ENCODE measurements around the gene DEPDC5. TPM values are rescaled to one million over a fixed set of nuclear protein-coding genes. Genes with fewer than 3 reads are reported as not detected.

DEPDC5 gene
- total and polyA plus RNA-seq, 2 of the 8 experiments (the other 6 are each of a cell fraction or from before 2014, with no cell fraction given), result 18.3 to 26.5 TPM

DNA sequence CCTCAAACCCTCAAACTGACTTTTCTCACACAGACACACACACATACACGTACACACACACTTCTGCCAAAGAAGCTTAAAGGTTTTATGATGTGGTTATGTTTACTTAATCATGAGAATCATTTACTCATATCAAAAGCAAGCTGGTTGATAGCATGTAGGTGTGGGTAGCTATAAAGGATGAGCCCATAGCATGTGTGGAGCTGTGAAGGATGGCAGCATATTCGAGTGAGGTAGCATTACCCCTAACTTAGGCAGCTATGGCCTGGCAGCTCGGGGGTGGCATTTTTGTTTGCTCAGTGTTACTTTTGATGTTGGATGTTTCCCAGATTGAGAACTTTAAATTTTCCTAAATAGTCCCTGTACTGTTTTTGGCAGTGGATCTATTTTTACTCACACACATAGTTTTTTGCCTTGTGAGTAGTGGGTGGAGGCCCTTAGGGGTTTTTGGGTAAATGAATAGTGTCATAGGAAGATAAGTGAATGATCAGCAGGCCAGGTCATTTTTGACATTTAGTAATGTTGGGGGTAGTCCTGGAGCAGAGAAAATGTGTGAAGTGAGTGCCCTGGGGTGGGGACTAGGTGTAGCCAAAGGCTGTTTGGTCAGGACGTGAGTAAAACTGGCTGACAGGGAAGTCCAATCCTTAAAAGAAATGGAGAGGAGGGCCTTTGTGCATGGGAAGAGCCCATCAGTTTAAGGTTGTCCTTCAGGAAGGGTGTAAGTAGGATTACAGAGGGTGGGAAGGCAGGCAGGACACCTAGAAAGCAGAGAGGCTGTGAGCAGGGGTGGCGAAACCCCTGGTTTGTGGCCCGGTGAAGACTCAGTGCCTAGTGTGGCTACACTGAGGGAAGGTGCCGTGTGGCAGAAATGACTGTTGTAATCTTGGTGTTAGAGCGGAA, 197.6 kb downstream of the DEPDC5 start:
- H4K20me1 ChIP-seq (replicated peaks in 1 of 2; ENCODE audit: control insufficient read depth in 1 of 2, insufficient read depth in 2 of 2, low read length in 2 of 2), result peaks cover 35 to 41% of the 10 kb centered on the region in 2 experiments
- no peak overlapping the region for H4K5ac ChIP-seq (ENCODE audit: insufficient read length, low read depth, low read length)
- H3K27me3 ChIP-seq (replicated peaks in 1 of 4; ENCODE audit: control insufficient read depth in 3 of 4, extremely low read depth in 1 of 4, insufficient read depth in 3 of 4, low read length in 3 of 4), result no peaks in the 10 kb centered on the region
- peaks cover 4 to 13% (median 10%) of the 10 kb centered on the region in 4 experiments; a peak in 6 of 7 replicates for H3K4me1 ChIP-seq (replicated peaks in 1 of 4; ENCODE audit: control insufficient read depth in 3 of 4, insufficient read depth in 4 of 4, low read length in 3 of 4)
- H3K23me2 ChIP-seq (ENCODE audit: low read depth, low read length), result no peaks in the 10 kb centered on the region
- H3K9ac ChIP-seq (replicated peaks in 1 of 4; ENCODE audit: extremely low read depth in 1 of 4, low read depth in 3 of 4, low read length in 3 of 4), result peak overlapping the region in 1 of 4 experiments; percentile 12; a peak in 2 of 7 replicates
- H3K4me3 ChIP-seq (ENCODE audit: extremely low read depth in 1 of 4, insufficient read depth in 2 of 4, low read depth in 3 of 4, low read length in 4 of 4), result no peak overlapping the region
- H2BK15ac ChIP-seq (ENCODE audit: low read length), result no peak overlapping the region
- no peak overlapping the region for H2BK12ac ChIP-seq (ENCODE audit: low read depth, low read length)
- no peaks in the 10 kb centered on the region for H3K9me3 ChIP-seq (ENCODE audit: insufficient read depth in 2 of 2, low read depth in 1 of 2, low read length in 1 of 2)
- H3K56ac ChIP-seq (replicated peaks; ENCODE audit: insufficient read length, low read depth, low read length), result no peak overlapping the region
- DNase-seq (ENCODE audit: low read depth in 1 of 2, low spot score in 2 of 2) (no peak), FAIRE-seq (no peak)
- H3K4ac ChIP-seq (replicated peaks; ENCODE audit: insufficient read length, low read depth, low read length), result no peak overlapping the region
- H2AK5ac ChIP-seq (ENCODE audit: low read depth, low read length), result no peak overlapping the region
- no peak overlapping the region for H2BK20ac ChIP-seq (ENCODE audit: low read length)
- H3K4me2 ChIP-seq (ENCODE audit: insufficient read depth in 1 of 2, low read depth in 2 of 2, low read length in 2 of 2), result no peak overlapping the region
- 0 out of 2 replicates have a peak overlapping the region, but pooled peaks have one; percentile 8 for H3K18ac ChIP-seq (ENCODE audit: extremely low read depth, low read length)
- CTCF ChIA-PET (ENCODE audit: partially characterized antibody), result interaction anchor here (0.6 to 2.4 kb wide), 12 partner anchors 10 to 286 kb away, joined by 3 to 21 read pairs (median 5); no protein-coding TSS in a partner anchor
- peaks cover 24 to 96% of the 10 kb centered on the region in 2 experiments for H3K79me2 ChIP-seq (ENCODE audit: control insufficient read depth in 1 of 2, insufficient read depth in 2 of 2, low read length in 2 of 2)
- no peak overlapping the region for H2AFZ ChIP-seq (ENCODE audit: low read length)
- peaks cover 6 to 57% (median 20%) of the 10 kb centered on the region in 4 experiments for H3K36me3 ChIP-seq (ENCODE audit: control insufficient read depth in 2 of 4, insufficient read depth in 4 of 4, low read length in 3 of 4)
- H2BK120ac ChIP-seq (replicated peaks; ENCODE audit: low read depth, low read length), result no peak overlapping the region
- WGBS, 2 experiments (ENCODE audit: extremely low coverage in 1 of 2, insufficient coverage in 1 of 2, insufficient read length in 1 of 2, insufficient replicate concordance in 2 of 2, low coverage in 1 of 2, low lambda C conversion rate in 2 of 2, missing lambda C conversion rate in 1 of 2), result 90% methylated on average over 8 of the region's 8 CpGs; no CpG with 5 or more reads in 1 of the 2 experiments
- H3K79me1 ChIP-seq (ENCODE audit: low read depth, low read length), result peaks cover 15% of the 10 kb centered on the region
- no peak overlapping the region for H4K91ac ChIP-seq (replicated peaks; ENCODE audit: insufficient read length, low read length)
- H4K8ac ChIP-seq (ENCODE audit: extremely low read depth, insufficient read depth, low read length), result no peak overlapping the region
- H3K14ac ChIP-seq (ENCODE audit: insufficient read length), result no peak overlapping the region
- POLR2A ChIA-PET (ENCODE audit: partially characterized antibody), result interaction anchor here (0.9 to 2.6 kb wide), 5 partner anchors 7 to 77 kb away, joined by 4 to 13 read pairs (median 5); no protein-coding TSS in a partner anchor
- H3K23ac ChIP-seq (ENCODE audit: insufficient read length), result no peak overlapping the region
- no peak overlapping the region; the same call in 1 of the 2 replicates for H2BK5ac ChIP-seq (ENCODE audit: low read depth, low read length)
- no peak overlapping the region for H3K27ac ChIP-seq (ENCODE audit: low read depth, low read length)
- peak in 1 of 2 experiments; percentile 15; a peak in 1 of 3 replicates for TF ChIP-seq POLR2A (IDR thresholded peaks at IDR 0.05; ENCODE audit: control extremely low read depth in 1 of 2, low read depth in 2 of 2, low read length in 2 of 2)
- TF ChIP-seq MAX (IDR thresholded peaks at IDR 0.05), result no peak
